GM12878 (cell line): Measurements from ENCODE around the gene ZC3H7B. TPM values are rescaled to one million over a fixed set of nuclear protein-coding genes. Genes with fewer than 3 reads are reported as not detected.

Experiments
- ATAC-seq: fragments of 200-7000 bp; cut with Tn5 transposase; 3 replicates; pipeline ENCODE4 v1.9.1; 2020; ENCODE audit warnings: mild to moderate bottlenecking, moderate library complexity
- BruUV-seq: library from RNA; stranded (reverse); fragments of 400-500 nt; replicated peaks from 2 replicates; lab custom pipeline; 2021; lab: Mats Ljungman, UMichigan
- CTCF ChIA-PET: fragments of 300-600 bp; sonication (Branson Sonifier 250); formaldehyde crosslinking; extraction: SDS; loops from one replicate; lab custom pipeline; 2021; ENCODE audit warnings: inconsistent platforms; lab: Yijun Ruan, JAX
- POLR2A ChIA-PET: fragments of 350-600 bp; formaldehyde crosslinking; extraction: SDS; loops from one replicate; lab custom pipeline; 2021; ENCODE audit warnings: inconsistent platforms; lab: Charles Lee
- RAD21 ChIA-PET: fragments of 300-600 bp; sonication (Branson Sonifier 250); formaldehyde crosslinking; loops from one replicate; lab custom pipeline; 2023; ENCODE audit warnings: antibody characterized with exemption; ENCODE audit not compliant: unreplicated experiment; lab: Charles Lee
- SMC1A ChIA-PET: fragments of 300-600 bp; sonication (Branson Sonifier 250); formaldehyde crosslinking; loops from one replicate; lab custom pipeline; 2023; ENCODE audit not compliant: unreplicated experiment, uncharacterized antibody; lab: Charles Lee
- DNase-seq: peaks from one replicate; pipeline ENCODE4 v3.0.0-alpha.2; 2011; ENCODE audit warnings: low read depth, low spot score
- FAIRE-seq: peaks from 3 replicates; lab custom pipeline; 2011; peaks lifted over from hg19 to GRCh38; lab: Jason Lieb, UNC
- H2AFZ ChIP-seq: 2 replicates; pipeline ENCODE4 v1.6.0; 2011; ENCODE audit warnings: low read depth, low read length, control low read depth; ENCODE audit not compliant: control insufficient read depth
- H3K27ac ChIP-seq: 2 replicates; pipeline ENCODE4 v1.5.1; 2011; ENCODE audit warnings: control low read depth; ENCODE audit not compliant: control insufficient read depth, insufficient read depth
- H3K27me3 ChIP-seq, 2 experiments: replicated peaks in 1 of 2; 2 replicates each; pipeline versions ENCODE4 v1.6.0 to v1.6.1; 2011; ENCODE audit warnings: low read length in 1 of 2; ENCODE audit not compliant: control insufficient read depth in 2 of 2, insufficient read depth in 2 of 2
- H3K36me3 ChIP-seq, 2 experiments: 2 replicates each; pipeline ENCODE4 v1.5.1; 2011; ENCODE audit warnings: low read length in 1 of 2; ENCODE audit not compliant: control insufficient read depth in 2 of 2, insufficient read depth in 2 of 2
- H3K4me1 ChIP-seq: 2 replicates; pipeline ENCODE4 v1.6.1; 2011; ENCODE audit warnings: mild to moderate bottlenecking, low read length, moderate library complexity, mixed read lengths; ENCODE audit not compliant: control insufficient read depth, insufficient read depth
- H3K4me2 ChIP-seq: 2 replicates; pipeline ENCODE4 v1.6.0; 2011; ENCODE audit warnings: control low read depth; ENCODE audit not compliant: control insufficient read depth, insufficient read depth
- H3K4me3 ChIP-seq: fragments of 200-600 bp; sonication (generic); 2 replicates; pipeline ENCODE4 v1.5.1; 2016
- H3K79me2 ChIP-seq: 2 replicates; pipeline ENCODE4 v1.6.0; 2011; ENCODE audit warnings: low read length; ENCODE audit not compliant: control insufficient read depth, insufficient read depth
- H3K9ac ChIP-seq: 2 replicates; pipeline ENCODE4 v1.8.0; 2011; ENCODE audit warnings: low read length, control low read depth, mixed read lengths; ENCODE audit not compliant: control insufficient read depth, insufficient read depth
- H3K9me3 ChIP-seq: replicated peaks from 3 replicates; pipeline ENCODE4 v1.5.1; 2011; ENCODE audit warnings: mild to moderate bottlenecking, low read length; ENCODE audit not compliant: control insufficient read depth, insufficient read depth
- H4K20me1 ChIP-seq: 2 replicates; pipeline ENCODE4 v1.6.0; 2011; ENCODE audit not compliant: control insufficient read depth, insufficient read depth
- ATF2 ChIP-seq: IDR thresholded peaks from 2 replicates; pipeline ENCODE4 v1.6.1; 2012; ENCODE audit warnings: low read length, inconsistent platforms
- ETV6 ChIP-seq, 2 experiments: fragments of 450-650 bp in 1 of 2; IDR thresholded peaks in 1 of 2; conservative IDR thresholded peaks in 1 of 2; 2 replicates each; pipeline ENCODE4 v1.6.1; 2014; ENCODE audit warnings: antibody characterized with exemption in 1 of 2, borderline replicate concordance in 1 of 2, low read depth in 1 of 2, mild to moderate bottlenecking in 1 of 2, moderate library complexity in 1 of 2
- IRF5 ChIP-seq: fragments of 450-650 bp; IDR thresholded peaks from 2 replicates; pipeline ENCODE4 v1.6.1; 2017; ENCODE audit warnings: borderline replicate concordance
- KDM1A ChIP-seq: fragments of 200-600 bp; sonication (generic); IDR thresholded peaks from 2 replicates; pipeline ENCODE4 v1.6.1; 2016; ENCODE audit warnings: borderline replicate concordance
- MAX ChIP-seq: IDR thresholded peaks from 2 replicates; pipeline ENCODE4 v1.6.1; 2012; ENCODE audit warnings: low read depth, low read length, improper control_type of control experiment
- MEF2A ChIP-seq: IDR thresholded peaks from 2 replicates; pipeline ENCODE4 v1.6.1; 2011; ENCODE audit warnings: low read depth, mild to moderate bottlenecking, low read length, moderate library complexity; ENCODE audit not compliant: insufficient read depth
- MTA3 ChIP-seq: IDR thresholded peaks from 2 replicates; pipeline ENCODE4 v1.6.1; 2012; ENCODE audit warnings: low read length, inconsistent platforms, borderline replicate concordance
- NR2F1 ChIP-seq: fragments of 450-650 bp; conservative IDR thresholded peaks from 2 replicates; pipeline ENCODE4 v1.6.1; 2017; ENCODE audit warnings: mild to moderate bottlenecking
- POLR2AphosphoS5 ChIP-seq: IDR thresholded peaks from 2 replicates; pipeline ENCODE4 v1.6.1; 2011; ENCODE audit warnings: mild to moderate bottlenecking, low read length, inconsistent platforms
- RB1 ChIP-seq: fragments of 450-650 bp; formaldehyde crosslinking; IDR thresholded peaks from 2 replicates; pipeline ENCODE4 v1.6.1; 2017; ENCODE audit warnings: mild to moderate bottlenecking, borderline replicate concordance
- SMARCA5 ChIP-seq: fragments of 450-650 bp; IDR thresholded peaks from 2 replicates; pipeline ENCODE4 v1.6.1; 2017; ENCODE audit warnings: mild to moderate bottlenecking
- STAT3 ChIP-seq: IDR thresholded peaks from 2 replicates; pipeline ENCODE4 v1.6.1; 2011; ENCODE audit warnings: low read depth, low read length, improper control_type of control experiment
- SUPT20H ChIP-seq: IDR thresholded peaks from 2 replicates; pipeline ENCODE4 v1.6.1; 2011; ENCODE audit warnings: low read depth, mild to moderate bottlenecking, low read length, moderate library complexity, borderline replicate concordance; ENCODE audit not compliant: control insufficient read depth
- SUZ12 ChIP-seq: fragments of 200-600 bp; sonication (generic); IDR thresholded peaks from one replicate; pipeline ENCODE4 v1.6.1; 2018; ENCODE audit warnings: antibody characterized with exemption, mild to moderate bottlenecking; ENCODE audit not compliant: unreplicated experiment
- TARDBP ChIP-seq: IDR thresholded peaks from 2 replicates; pipeline ENCODE4 v1.6.1; 2016; ENCODE audit warnings: borderline replicate concordance
- TBL1XR1 ChIP-seq: IDR thresholded peaks from 2 replicates; pipeline ENCODE4 v1.6.1; 2012; ENCODE audit warnings: low read depth, low read length, improper control_type of control experiment
- USF1 ChIP-seq: IDR thresholded peaks from 2 replicates; pipeline ENCODE4 v1.6.1; 2011; ENCODE audit warnings: borderline replicate concordance, low read depth, mild to moderate bottlenecking, moderate library complexity, mixed read lengths, low read length; ENCODE audit not compliant: insufficient read depth; ENCODE audit errors: extremely low read length
- ZNF24 ChIP-seq: fragments of 450-650 bp; IDR thresholded peaks from 2 replicates; pipeline ENCODE4 v1.6.1; 2017; ENCODE audit warnings: antibody characterized with exemption, mild to moderate bottlenecking
- ZNF384 ChIP-seq: IDR thresholded peaks from 2 replicates; pipeline ENCODE4 v1.6.1; 2012; ENCODE audit warnings: low read depth, mild to moderate bottlenecking, low read length, improper control_type of control experiment, borderline replicate concordance
- ZZZ3 ChIP-seq: IDR thresholded peaks from 2 replicates; pipeline ENCODE4 v1.6.1; 2011; ENCODE audit warnings: low read depth; ENCODE audit not compliant: control insufficient read depth, insufficient read length
- WGBS: methylation state at CpG from one replicate; pipeline ENCODE4 v1.1.6; 2016; ENCODE audit warnings: low lambda C conversion rate; ENCODE audit not compliant: insufficient replicate concordance, insufficient coverage; ENCODE audit errors: missing lambda C conversion rate; 5-methylcytosine and 5-hydroxymethylcytosine counted together
- in situ Hi-C: fragments of 300-500 bp; cut with MboI; formaldehyde crosslinking; loops from 9 replicates; pipeline ENCODE4 v1.14.3; 2018; ENCODE audit warnings: mixed read lengths
- intact Hi-C: fragments of 100-400 bp; cut with micrococcal nuclease; formaldehyde crosslinking; loops from one replicate; pipeline ENCODE4 v1.14.2; 2022; ENCODE audit not compliant: unreplicated experiment
- polyA plus RNA-seq, 11 experiments: library from polyadenylated mRNA; depleted of rRNA in 4 of 11; unstranded in 6 of 11; stranded (reverse) in 5 of 11; fragments of >200 nt; fragmentation: Nextera tagmentation in 4 of 11; fragmentation: Illumina TruSeq in 1 of 11; extraction: Ambion mirVana in 4 of 11; extraction: Trizol in 1 of 11; gene quantifications; 1 replicate in 1 of 11; 2 replicates in 10 of 11; pipeline versions ENCODE4 v1.2.1 to v1.2.3, GENCODE V29; 2011 to 2016; ENCODE audit warnings: inconsistent platforms in 2 of 11, missing spikeins in 2 of 11, low read depth in 1 of 11
- total RNA-seq, 4 experiments: library from RNA; depleted of rRNA in 3 of 4; stranded (reverse); fragments of >200 nt in 3 of 4; fragmentation: Illumina TruSeq in 1 of 4; extraction: Trizol in 1 of 4; gene quantifications; 2 replicates each; pipeline versions ENCODE4 v1.2.1 to v1.2.3, GENCODE V29; 2013 to 2021

The ZC3H7B gene
- total and polyA plus RNA-seq, 10 of the 15 experiments (the other 5 are each of a cell fraction or from before 2014, with no cell fraction given): 0.26 to 52.3 (median 22.4) TPM

GRCh38 chr22:41369424-41369745 lies 68.1 kb downstream of the ZC3H7B start (continued):
- TF ChIP-seq USF1: no peak
- no peak for TF ChIP-seq SMARCA5

- no peaks in the 10 kb centered on the region for H4K20me1 ChIP-seq
- H3K9me3 ChIP-seq: no peaks in the 10 kb centered on the region
- no peak overlapping the region for H3K27ac ChIP-seq
- no peaks in the 10 kb centered on the region for H3K79me2 ChIP-seq
- 63% methylated on average over 9 of the region's 9 CpGs for WGBS
- DNase-seq (no peak), ATAC-seq (no peak)
- ChIA-PET SMC1A (no interaction called here), CTCF (no interaction called here)
- no peaks in the 10 kb centered on the region for H3K36me3 ChIP-seq
- BruUV-seq: no TSS peak
- no peak overlapping the region for H3K4me2 ChIP-seq
- H2AFZ ChIP-seq: no peak overlapping the region
- intact Hi-C loops: no loop called here
- no peak overlapping the region for H3K9ac ChIP-seq
- peaks cover 0 to 3% of the 10 kb centered on the region in 2 experiments; a peak in 1 of 4 replicates for H3K27me3 ChIP-seq
- no peak overlapping the region for H3K4me3 ChIP-seq
- TF ChIP-seq MAX: no peak
- no peak for TF ChIP-seq SUPT20H
- TF ChIP-seq TARDBP: no peak
- TF ChIP-seq ETV6 (conservative IDR thresholded peaks at IDR 0.05 in 1 of 2, IDR thresholded peaks at IDR 0.05 in 1 of 2; ENCODE audit: borderline replicate concordance in 1 of 2, low read depth in 1 of 2): no peak
- TF ChIP-seq ATF2: no peak
- TF ChIP-seq KDM1A: no peak
- TF ChIP-seq ZNF384: no peak
- TF ChIP-seq POLR2AphosphoS5: no peak
- TF ChIP-seq MTA3: no peak
- TF ChIP-seq RB1: no peak
- no peak for TF ChIP-seq MEF2A
- no peak for TF ChIP-seq TBL1XR1
- no peak for TF ChIP-seq IRF5
- TF ChIP-seq NR2F1: no peak
- no peak for TF ChIP-seq ZZZ3
- TF ChIP-seq SUZ12: no peak
- TF ChIP-seq ZNF24: no peak
- TF ChIP-seq STAT3: no peak
- TF ChIP-seq, all 136 proteins: peak for 0
- no peaks in the 10 kb centered on the region for H3K4me1 ChIP-seq
- in situ Hi-C loops: no loop called here
- ChIA-PET RAD21 (no interaction called here), POLR2A (no interaction called here)
- no peak for FAIRE-seq
Measured at GRCh38 chr22:41369837-41370236, 68.5 kb downstream of the ZC3H7B start.
